ENCODE data around the gene GALNT14. TPM values are rescaled to one million over a fixed set of nuclear protein-coding genes. Genes with fewer than 3 reads are reported as not detected.

The GALNT14 gene
- total and polyA plus RNA-seq, 9 of the 15 experiments (the other 6 are each of a cell fraction or from before 2014, with no cell fraction given): 0.11 TPM; not detected in 8

- no peak for TF ChIP-seq SMARCB1 (IDR thresholded peaks at IDR 0.05; ENCODE audit: insufficient read length, low read depth)
- no peak for TF ChIP-seq SLC30A9 (CRISPR knock-in tag; IDR thresholded peaks at IDR 0.05)
- no peak for TF ChIP-seq DPF2 (IDR thresholded peaks at IDR 0.05)
- TF ChIP-seq ZNF696 (CRISPR knock-in tag; conservative IDR thresholded peaks at IDR 0.05): no peak
- no peak for TF ChIP-seq XRCC3 (IDR thresholded peaks at IDR 0.05)
- TF ChIP-seq HSF4 (CRISPR knock-in tag; IDR thresholded peaks at IDR 0.05; ENCODE audit: borderline replicate concordance): no peak
- TF ChIP-seq BCLAF1 (IDR thresholded peaks at IDR 0.05; ENCODE audit: borderline replicate concordance in 1 of 2, control insufficient read depth in 1 of 2, low read depth in 2 of 2, low read length in 1 of 2): no peak
- no peak for TF ChIP-seq ZNF695 (CRISPR knock-in tag; IDR thresholded peaks at IDR 0.05)
- no peak for TF ChIP-seq MCM7 (IDR thresholded peaks at IDR 0.05)
Observed at GRCh38 chr2:31090188-31090587, 48.1 kb downstream of the GALNT14 start (continued).

GRCh38 chr2:31089645-31090044 is 48.6 kb downstream of the GALNT14 start:
- intact Hi-C loops (cut with micrococcal nuclease) (no loop called here), in situ Hi-C loops (cut with MboI) (no loop called here)
- H3K9me1 ChIP-seq (ENCODE audit: control insufficient read depth, insufficient read depth, low read length): no peaks in the 10 kb centered on the region
- no TSS peak for BruUV-seq (replicated peaks)
- WGBS (ENCODE audit: insufficient coverage, low coverage, missing lambda C conversion rate): 0% methylated on average over 2 of the region's 2 CpGs
- H3K27ac ChIP-seq (ENCODE audit: extremely low read depth, low read depth, low read length): no peak overlapping the region
- H3K36me3 ChIP-seq (ENCODE audit: control insufficient read depth, insufficient read depth, low read length): no peaks in the 10 kb centered on the region
- no peaks in the 10 kb centered on the region for H3K4me1 ChIP-seq (replicated peaks in 1 of 2; ENCODE audit: control insufficient read depth in 2 of 2, insufficient read depth in 2 of 2, low read length in 2 of 2)
- FAIRE-seq: no peak
- ChIA-PET POLR2A (no interaction called here), CTCF (ENCODE audit: low intra/inter-chr PET ratio) (no interaction called here)
- H3K4me3 ChIP-seq: no peak overlapping the region
- H2AFZ ChIP-seq (ENCODE audit: low read depth, low read length): no peak overlapping the region
- no peaks in the 10 kb centered on the region for H4K20me1 ChIP-seq (replicated peaks; ENCODE audit: control insufficient read depth, insufficient read depth, low read length)
- ATAC-seq: no peak
- no peak for DNase-seq (ENCODE audit: extremely low read depth in 1 of 4, low spot score in 3 of 4)
- no peak overlapping the region for H3K9ac ChIP-seq (ENCODE audit: insufficient read depth in 1 of 2, low read depth in 2 of 2, low read length in 2 of 2)
- H3K27me3 ChIP-seq (ENCODE audit: control insufficient read depth in 2 of 2, insufficient read depth in 2 of 2, low read length in 2 of 2): no peaks in the 10 kb centered on the region
- no peaks in the 10 kb centered on the region for H3K79me2 ChIP-seq (ENCODE audit: control insufficient read depth, insufficient read depth, low read length)
- no peak overlapping the region for H3K4me2 ChIP-seq (ENCODE audit: insufficient read depth, low read length)
- no peaks in the 10 kb centered on the region for H3K9me3 ChIP-seq (replicated peaks; ENCODE audit: control insufficient read depth, insufficient read depth, low read depth, low read length)
- TF ChIP-seq POLR2B (IDR thresholded peaks at IDR 0.05; ENCODE audit: low read depth, partially characterized antibody) (no peak), EP300 (IDR thresholded peaks at IDR 0.05; ENCODE audit: low read length) (no peak), ZNF445 (CRISPR knock-in tag; IDR thresholded peaks at IDR 0.05; ENCODE audit: low read depth) (no peak), USF1 (CRISPR knock-in tag; IDR thresholded peaks at IDR 0.05) (no peak), CTCFL (IDR thresholded peaks at IDR 0.05; ENCODE audit: borderline replicate concordance, insufficient read depth, low read depth, low read length, poor library complexity, severe bottlenecking) (no peak), ETV1 (tag; conservative IDR thresholded peaks at IDR 0.05; ENCODE audit: low read depth) (no peak), U2AF2 (optimal IDR thresholded peaks at IDR 0.05; ENCODE audit: low read depth, low read length) (no peak), NR2F6 (CRISPR knock-in tag; IDR thresholded peaks at IDR 0.05) (no peak), BRF1 (IDR thresholded peaks at IDR 0.05; ENCODE audit: borderline replicate concordance, extremely low read depth, insufficient read length) (no peak)
